Glutamatergic neuron (in vitro differentiated cells): ENCODE results near the gene PLCE1. TPM values are rescaled to one million over a fixed set of nuclear protein-coding genes. Genes with fewer than 3 reads are reported as not detected.
"Not testable (repeated sequence)": the region's sequence is repeated elsewhere in the genome, so short reads cannot be mapped to it uniquely, and the experiment has no call there.

Experiments used
- DNase-seq: peaks from one replicate; pipeline ENCODE4 v3.0.0; 2022
- H3K27ac Mint-ChIP-seq: one replicate; pipeline ENCODE4 v1.8.0; 2020; ENCODE audit warnings: mild to moderate bottlenecking, mixed read lengths, inconsistent platforms; ENCODE audit not compliant: unreplicated experiment
- H3K27me3 Mint-ChIP-seq: one replicate; pipeline ENCODE4 v1.8.0; 2020; ENCODE audit warnings: mild to moderate bottlenecking, moderate library complexity, mixed read lengths, inconsistent platforms; ENCODE audit not compliant: unreplicated experiment
- H3K36me3 Mint-ChIP-seq: one replicate; pipeline ENCODE4 v1.8.0; 2020; ENCODE audit warnings: mild to moderate bottlenecking, mixed read lengths, inconsistent platforms; ENCODE audit not compliant: unreplicated experiment
- H3K4me1 Mint-ChIP-seq: one replicate; pipeline ENCODE4 v1.8.0; 2020; ENCODE audit warnings: mild to moderate bottlenecking, low read depth, mixed read lengths, inconsistent platforms; ENCODE audit not compliant: unreplicated experiment
- H3K4me3 Mint-ChIP-seq: one replicate; pipeline ENCODE4 v1.8.0; 2020; ENCODE audit warnings: mild to moderate bottlenecking, mixed read lengths, inconsistent platforms; ENCODE audit not compliant: unreplicated experiment
- H3K9me3 Mint-ChIP-seq: one replicate; pipeline ENCODE4 v1.8.0; 2020; ENCODE audit warnings: mild to moderate bottlenecking, moderate library complexity, mixed read lengths, inconsistent platforms; ENCODE audit not compliant: unreplicated experiment
- total RNA-seq: library from RNA; stranded (reverse); fragmentation: NEBNext Ultra II Directional; extraction: Animal tissue kit (Norgen Biotek cat#: 25700); gene quantifications from one replicate; pipeline ENCODE4 v1.2.1, GENCODE V29; 2021; ENCODE audit not compliant: unreplicated experiment
- TF ChIP-seq, protein P1 (sequence below): fragments of 200-600 bp; sonication (generic); IDR thresholded peaks from one replicate; pipeline ENCODE4 v1.5.0; 2021; ENCODE audit not compliant: partially characterized antibody, unreplicated experiment

The PLCE1 gene
- total RNA-seq, 1 donor from 2014 or later: 0.25 TPM

DNA sequence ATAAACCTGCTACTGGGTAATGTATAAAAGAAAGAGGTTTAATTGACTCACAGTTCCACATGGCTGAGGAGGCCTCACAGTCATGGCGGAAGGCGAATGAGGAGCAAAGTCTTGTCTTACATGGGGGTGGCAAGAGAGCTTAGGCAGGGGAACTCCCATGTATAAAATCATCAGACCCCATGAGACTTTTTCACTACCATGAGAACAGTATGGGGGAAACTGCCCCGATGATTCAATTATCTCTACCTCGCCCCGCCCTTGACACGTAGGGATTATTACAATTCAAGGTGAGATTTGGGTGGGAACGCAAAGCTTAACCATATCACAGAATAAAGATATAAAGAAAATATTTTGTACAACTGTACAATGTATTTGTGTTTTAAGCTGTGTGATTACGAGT is 39.4 kb upstream of the PLCE1 start:
- H3K36me3 Mint-ChIP-seq: no peaks in the 10 kb centered on the region
- no peak overlapping the region for H3K27ac Mint-ChIP-seq
- peaks cover 1% of the 10 kb centered on the region for H3K9me3 Mint-ChIP-seq
- H3K4me3 Mint-ChIP-seq: no peak overlapping the region
- no peaks in the 10 kb centered on the region for H3K27me3 Mint-ChIP-seq
- H3K4me1 Mint-ChIP-seq: no peaks in the 10 kb centered on the region
- DNase-seq: no peak
- TF ChIP-seq, protein P1, sequence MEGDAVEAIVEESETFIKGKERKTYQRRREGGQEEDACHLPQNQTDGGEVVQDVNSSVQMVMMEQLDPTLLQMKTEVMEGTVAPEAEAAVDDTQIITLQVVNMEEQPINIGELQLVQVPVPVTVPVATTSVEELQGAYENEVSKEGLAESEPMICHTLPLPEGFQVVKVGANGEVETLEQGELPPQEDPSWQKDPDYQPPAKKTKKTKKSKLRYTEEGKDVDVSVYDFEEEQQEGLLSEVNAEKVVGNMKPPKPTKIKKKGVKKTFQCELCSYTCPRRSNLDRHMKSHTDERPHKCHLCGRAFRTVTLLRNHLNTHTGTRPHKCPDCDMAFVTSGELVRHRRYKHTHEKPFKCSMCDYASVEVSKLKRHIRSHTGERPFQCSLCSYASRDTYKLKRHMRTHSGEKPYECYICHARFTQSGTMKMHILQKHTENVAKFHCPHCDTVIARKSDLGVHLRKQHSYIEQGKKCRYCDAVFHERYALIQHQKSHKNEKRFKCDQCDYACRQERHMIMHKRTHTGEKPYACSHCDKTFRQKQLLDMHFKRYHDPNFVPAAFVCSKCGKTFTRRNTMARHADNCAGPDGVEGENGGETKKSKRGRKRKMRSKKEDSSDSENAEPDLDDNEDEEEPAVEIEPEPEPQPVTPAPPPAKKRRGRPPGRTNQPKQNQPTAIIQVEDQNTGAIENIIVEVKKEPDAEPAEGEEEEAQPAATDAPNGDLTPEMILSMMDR: no peak

DNA sequence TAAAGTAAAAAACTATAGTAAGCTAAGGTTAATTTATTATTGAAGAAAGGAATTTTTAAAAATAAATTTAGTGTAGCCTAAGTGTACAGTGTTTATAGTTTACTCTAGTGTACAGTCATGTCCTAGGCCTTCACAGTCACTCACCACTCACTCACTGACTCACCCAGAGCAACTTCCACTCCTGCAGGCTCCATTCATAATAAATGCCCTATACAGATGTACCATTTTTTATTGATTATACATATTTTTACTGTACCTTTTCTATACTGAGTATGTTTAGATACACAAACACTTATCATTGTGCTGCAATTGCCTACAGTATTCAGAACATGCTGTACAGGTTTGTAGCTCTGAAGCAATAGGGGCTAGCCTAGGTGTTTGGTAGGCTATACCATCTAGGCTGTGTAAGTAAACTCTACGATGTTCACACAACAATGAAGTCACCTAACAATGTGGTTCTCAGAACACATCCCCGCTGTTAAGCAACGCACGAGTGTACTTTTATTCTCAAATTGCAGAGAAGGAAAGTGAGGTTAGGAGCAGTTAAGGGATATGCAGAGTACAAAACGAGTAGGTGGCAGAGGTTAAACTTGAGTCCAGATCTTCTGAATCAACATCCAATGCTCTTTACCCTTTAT is 38.9 kb upstream of the PLCE1 start:
- TF ChIP-seq, protein P1: no peak

DNA sequence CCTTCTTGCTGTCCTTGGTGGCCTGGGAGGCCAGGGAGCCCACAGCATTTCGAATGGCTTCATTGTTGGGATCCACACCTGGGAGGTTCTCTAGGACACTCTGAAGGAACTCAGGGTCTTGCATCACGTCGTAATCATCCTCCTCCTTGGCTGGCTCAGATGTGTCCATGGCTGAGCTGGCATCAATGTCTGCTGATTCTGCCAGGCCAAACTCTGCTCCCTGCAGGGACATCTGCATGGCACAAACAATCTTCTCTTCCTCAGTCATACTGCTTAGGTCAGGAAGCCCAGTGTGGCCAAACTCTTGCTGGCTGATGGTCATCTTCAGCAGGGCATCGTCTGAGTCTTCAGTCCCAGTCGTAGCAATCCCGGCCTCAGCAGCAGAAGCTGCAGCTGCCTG is 34.9 kb upstream of the PLCE1 start:
- Mint-ChIP-seq H3K4me1 (no peaks in the 10 kb centered on the region), H3K27ac (no peak overlapping the region), H3K4me3 (no peak overlapping the region), H3K36me3 (no peaks in the 10 kb centered on the region), H3K9me3 (peaks cover 1% of the 10 kb centered on the region), H3K27me3 (no peaks in the 10 kb centered on the region)
- DNase-seq: no peak
- TF ChIP-seq, protein P1: no peak

More for the DNA sequence above, 38.9 kb upstream of the PLCE1 start:
- Mint-ChIP-seq H3K27me3 (no peaks in the 10 kb centered on the region), H3K36me3 (no peaks in the 10 kb centered on the region), H3K4me1 (no peaks in the 10 kb centered on the region), H3K9me3 (peaks cover 1% of the 10 kb centered on the region), H3K4me3 (no peak overlapping the region), H3K27ac (no peak overlapping the region)
- no peak for DNase-seq

DNA sequence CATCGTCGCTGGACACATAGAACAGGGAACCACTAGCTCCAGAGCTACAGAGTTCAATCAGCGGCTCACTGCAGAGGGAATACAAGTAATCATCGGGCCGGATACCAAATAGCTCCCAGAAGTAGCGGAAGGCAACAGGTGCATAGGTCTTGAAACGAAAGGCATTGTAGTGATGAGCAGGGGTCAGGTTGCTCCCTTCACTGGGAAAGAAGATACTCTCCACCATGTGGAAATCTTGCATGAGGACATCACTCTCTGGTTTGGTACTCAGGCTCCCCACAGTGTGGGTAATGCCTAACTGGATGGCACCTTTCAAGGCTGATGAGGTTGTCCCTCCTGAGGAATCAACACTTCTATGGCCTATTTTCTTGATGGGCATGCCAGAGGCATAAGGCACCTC is 32.7 kb upstream of the PLCE1 start:
- not testable (repeated sequence) for H3K36me3 Mint-ChIP-seq, H3K27ac Mint-ChIP-seq, H3K9me3 Mint-ChIP-seq, DNase-seq, H3K4me3 Mint-ChIP-seq, H3K27me3 Mint-ChIP-seq, H3K4me1 Mint-ChIP-seq

DNA sequence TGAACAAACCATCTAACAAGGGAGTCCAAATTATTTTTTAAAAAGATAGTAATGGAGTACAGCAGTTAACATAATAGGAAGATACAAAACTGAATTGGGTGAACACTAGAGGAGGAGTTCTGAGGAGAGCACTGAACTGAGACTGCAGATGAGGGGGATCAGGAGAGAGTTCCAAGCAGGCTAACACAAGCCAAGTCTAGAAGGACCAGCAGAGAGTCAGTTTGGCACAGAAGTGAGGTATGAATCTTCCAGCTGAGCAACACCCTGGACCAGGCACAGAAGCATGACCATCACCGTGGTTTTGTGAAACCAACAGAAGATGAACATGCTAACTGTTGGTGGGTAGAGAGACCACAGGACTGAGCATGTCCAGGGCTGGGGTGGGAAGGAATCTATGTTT is 30.8 kb upstream of the PLCE1 start:
- no peak for DNase-seq
- Mint-ChIP-seq H3K27ac (no peak overlapping the region), H3K4me1 (peaks cover 4% of the 10 kb centered on the region), H3K9me3 (no peaks in the 10 kb centered on the region), H3K36me3 (no peaks in the 10 kb centered on the region), H3K27me3 (no peaks in the 10 kb centered on the region), H3K4me3 (no peak overlapping the region)
- TF ChIP-seq, protein P1: no peak
